H9 (cell line): Measurements from ENCODE around the gene FRK. TPM values are rescaled to one million over a fixed set of nuclear protein-coding genes. Genes with fewer than 3 reads are reported as not detected.
A peak's percentile ranks its signal among the peaks of the same experiment; 100 is the strongest.

Experiments used
- DNase-seq: peaks from one replicate; pipeline ENCODE4 v3.0.0-alpha.2; 2017
- H2AFZ ChIP-seq: one replicate; pipeline ENCODE4 v1.6.1; 2013; ENCODE audit warnings: mild to moderate bottlenecking, low read length, control low read depth, moderate library complexity
- H2AK5ac ChIP-seq: 2 replicates; pipeline ENCODE4 v1.6.1; 2013; ENCODE audit warnings: low read length, control low read depth, mixed read lengths; ENCODE audit not compliant: insufficient read length
- H2BK120ac ChIP-seq: one replicate; pipeline ENCODE4 v1.6.1; 2013; ENCODE audit warnings: low read depth, mild to moderate bottlenecking, low read length, control low read depth, inconsistent platforms; ENCODE audit not compliant: poor library complexity, severe bottlenecking
- H2BK12ac ChIP-seq: 2 replicates; pipeline ENCODE4 v1.6.1; 2013; ENCODE audit warnings: low read length, control low read depth, mixed read lengths, low read depth; ENCODE audit not compliant: insufficient read length
- H2BK15ac ChIP-seq: 2 replicates; pipeline ENCODE4 v1.6.1; 2013; ENCODE audit warnings: low read depth, low read length, control low read depth
- H2BK20ac ChIP-seq: one replicate; pipeline ENCODE4 v1.6.1; 2013; ENCODE audit warnings: low read depth, mild to moderate bottlenecking, low read length, control low read depth, inconsistent platforms; ENCODE audit not compliant: poor library complexity, severe bottlenecking
- H2BK5ac ChIP-seq: 2 replicates; pipeline ENCODE4 v1.6.1; 2013; ENCODE audit warnings: low read length, control low read depth, mixed read lengths; ENCODE audit not compliant: insufficient read length
- H3K14ac ChIP-seq: 2 replicates; pipeline ENCODE4 v1.6.1; 2013; ENCODE audit warnings: low read length, control low read depth; ENCODE audit not compliant: insufficient read depth
- H3K18ac ChIP-seq: 2 replicates; pipeline ENCODE4 v1.6.1; 2013; ENCODE audit warnings: low read depth, mild to moderate bottlenecking, mixed read lengths, low read length, control low read depth; ENCODE audit not compliant: insufficient read length
- H3K23ac ChIP-seq: 2 replicates; pipeline ENCODE4 v1.6.1; 2013; ENCODE audit warnings: low read length, control low read depth, mixed read lengths, low read depth; ENCODE audit not compliant: insufficient read length
- H3K23me2 ChIP-seq: 2 replicates; pipeline ENCODE4 v1.6.1; 2013; ENCODE audit warnings: low read depth, mild to moderate bottlenecking, mixed read lengths, low read length, control low read depth; ENCODE audit not compliant: insufficient read length, poor library complexity, severe bottlenecking
- H3K27ac ChIP-seq: 2 replicates; pipeline ENCODE4 v1.5.1; 2013; ENCODE audit warnings: low read length, control low read depth, mixed read lengths, low read depth; ENCODE audit not compliant: insufficient read length
- H3K27me3 ChIP-seq: 2 replicates; pipeline ENCODE4 v1.6.1; 2013; ENCODE audit warnings: low read length, control low read depth, inconsistent platforms; ENCODE audit not compliant: insufficient read depth
- H3K4ac ChIP-seq: 2 replicates; pipeline ENCODE4 v1.6.1; 2013; ENCODE audit warnings: low read depth, mild to moderate bottlenecking, control low read depth, inconsistent platforms, low read length, moderate library complexity
- H3K4me1 ChIP-seq: 2 replicates; pipeline ENCODE4 v1.6.1; 2013; ENCODE audit warnings: low read length, control low read depth, inconsistent platforms; ENCODE audit not compliant: insufficient read depth
- H3K4me2 ChIP-seq: 2 replicates; pipeline ENCODE4 v1.6.1; 2013; ENCODE audit warnings: low read length, control low read depth, mixed read lengths; ENCODE audit not compliant: insufficient read length, insufficient read depth
- H3K56ac ChIP-seq: 2 replicates; pipeline ENCODE4 v1.6.1; 2013; ENCODE audit warnings: low read depth, mild to moderate bottlenecking, mixed read lengths, low read length, control low read depth; ENCODE audit not compliant: insufficient read length
- H3K79me1 ChIP-seq: 2 replicates; pipeline ENCODE4 v1.6.1; 2013; ENCODE audit warnings: low read depth, mild to moderate bottlenecking, moderate library complexity, low read length, control low read depth, inconsistent platforms; ENCODE audit not compliant: insufficient read depth, poor library complexity, severe bottlenecking
- H3K79me2 ChIP-seq: 2 replicates; pipeline ENCODE4 v1.6.1; 2013; ENCODE audit warnings: low read length, control low read depth, inconsistent platforms; ENCODE audit not compliant: insufficient read depth
- H3K9ac ChIP-seq: 2 replicates; pipeline ENCODE4 v1.6.1; 2013; ENCODE audit warnings: low read length, control low read depth, mixed read lengths; ENCODE audit not compliant: insufficient read length; ENCODE audit errors: extremely low read depth
- H3K9me3 ChIP-seq: one replicate; pipeline ENCODE4 v1.6.1; 2013; ENCODE audit warnings: low read depth, low read length, inconsistent platforms; ENCODE audit not compliant: control insufficient read depth
- H3T11ph ChIP-seq: one replicate; pipeline ENCODE4 v1.6.1; 2013; ENCODE audit warnings: mild to moderate bottlenecking, low read length, control low read depth, inconsistent platforms
- H4K20me1 ChIP-seq: one replicate; pipeline ENCODE4 v1.6.1; 2013; ENCODE audit not compliant: control insufficient read depth, insufficient read length, insufficient read depth
- H4K5ac ChIP-seq: 2 replicates; pipeline ENCODE4 v1.6.1; 2013; ENCODE audit warnings: low read depth, mild to moderate bottlenecking, mixed read lengths, low read length, control low read depth; ENCODE audit not compliant: insufficient read length
- H4K8ac ChIP-seq: replicated peaks from 2 replicates; pipeline ENCODE4 v1.6.1; 2013; ENCODE audit warnings: low read length, control low read depth, mixed read lengths, low read depth; ENCODE audit not compliant: insufficient read length
- H4K91ac ChIP-seq: 2 replicates; pipeline ENCODE4 v1.6.1; 2013; ENCODE audit warnings: low read depth, mild to moderate bottlenecking, moderate library complexity, mixed read lengths, low read length, control low read depth; ENCODE audit not compliant: insufficient read length
- H3K27ac Mint-ChIP-seq, 3 experiments: 2 replicates in 2 of 3; 3 replicates in 1 of 3; pipeline ENCODE4 v1.8.0; 2020 to 2021; ENCODE audit warnings: mixed read lengths in 3 of 3, mild to moderate bottlenecking in 1 of 3, moderate library complexity in 1 of 3
- H3K27me3 Mint-ChIP-seq: 2 replicates; pipeline ENCODE4 v1.8.0; 2021; ENCODE audit warnings: low read depth, mild to moderate bottlenecking, moderate library complexity, mixed read lengths
- H3K36me3 Mint-ChIP-seq, 3 experiments: 2 replicates in 2 of 3; 3 replicates in 1 of 3; pipeline ENCODE4 v1.8.0; 2020 to 2021; ENCODE audit warnings: low read depth in 3 of 3, mixed read lengths in 3 of 3; ENCODE audit not compliant: insufficient read depth in 1 of 3
- H3K4me1 Mint-ChIP-seq, 2 experiments: 2 replicates each; pipeline ENCODE4 v1.8.0; 2020; ENCODE audit warnings: mixed read lengths in 2 of 2
- H3K4me3 Mint-ChIP-seq, 2 experiments: 2 replicates in 1 of 2; 3 replicates in 1 of 2; pipeline ENCODE4 v1.8.0; 2020 to 2021; ENCODE audit warnings: mild to moderate bottlenecking in 2 of 2, mixed read lengths in 2 of 2, moderate library complexity in 1 of 2
- H3K9me3 Mint-ChIP-seq, 2 experiments: 2 replicates in 1 of 2; 3 replicates in 1 of 2; pipeline ENCODE4 v1.8.0; 2020; ENCODE audit warnings: mild to moderate bottlenecking in 2 of 2, mixed read lengths in 2 of 2, moderate library complexity in 1 of 2
- CTCF ChIP-seq: fragments of 200-600 bp; sonication (generic); conservative IDR thresholded peaks from 3 replicates; pipeline ENCODE4 v1.8.0; 2021; ENCODE audit warnings: antibody characterized with exemption, mild to moderate bottlenecking
- WGBS: extraction: QIAGEN DNeasy Blood & Tissue Kit; methylation state at CpG from one replicate; pipeline ENCODE4 v1.1.7; 2013; ENCODE audit warnings: missing lambda C conversion rate, low lambda C conversion rate, mixed read lengths; ENCODE audit not compliant: insufficient read length; ENCODE audit errors: extremely low coverage; 5-methylcytosine and 5-hydroxymethylcytosine counted together
- total RNA-seq: library from RNA; stranded (reverse); gene quantifications from 2 replicates; pipeline ENCODE4 v1.2.1, GENCODE V29; 2021

Gene FRK
- total RNA-seq, 1 experiment from 2014 or later, result 0.15 TPM

- Mint-ChIP-seq H3K4me3 (peak within 1 kb of the TSS; percentile 87 to 93), H3K36me3 (peaks cover 12 to 32% (median 17%) of the 10 kb centered on the region in 3 experiments), H3K27me3 (no peaks in the 10 kb centered on the region; the same call in 1 of the 2 replicates), H3K27ac (peak within 1 kb of the TSS; percentile 87 to 98 (median 95)), H3K9me3 (peaks cover 12 to 13% of the 10 kb centered on the region in 2 experiments), H3K4me1 (peaks cover 52 to 54% of the 10 kb centered on the region in 2 experiments)
- Histone ChIP-seq H4K91ac (no peak within 1 kb of the TSS), H2AK5ac (no peak within 1 kb of the TSS), H3K56ac (no peak within 1 kb of the TSS), H3K14ac (peak within 1 kb of the TSS; percentile 99), H3K4me2 (peak within 1 kb of the TSS; percentile 93), H3K4ac (no peak within 1 kb of the TSS), H3K9ac (peak within 1 kb of the TSS; percentile 94), H4K5ac (peak within 1 kb of the TSS; percentile 48), H3K27me3 (no peaks in the 10 kb centered on the region), H3K27ac (peak within 1 kb of the TSS; percentile 73), H3T11ph (no peak within 1 kb of the TSS), H2AFZ (peak within 1 kb of the TSS; percentile 10), H4K8ac (no peak within 1 kb of the TSS), H3K79me1 (no peaks in the 10 kb centered on the region), H3K23ac (no peak within 1 kb of the TSS), H4K20me1 (no peaks in the 10 kb centered on the region), H2BK15ac (no peak within 1 kb of the TSS), H3K18ac (peak within 1 kb of the TSS; percentile 98), H2BK120ac (no peak within 1 kb of the TSS), H2BK20ac (no peak within 1 kb of the TSS), H2BK12ac (no peak within 1 kb of the TSS), H3K79me2 (peaks cover 4% of the 10 kb centered on the region; the same call in 1 of the 2 replicates), H3K4me1 (peaks cover 7% of the 10 kb centered on the region), H3K23me2 (no peaks in the 10 kb centered on the region), H3K9me3 (no peaks in the 10 kb centered on the region), H2BK5ac (no peak within 1 kb of the TSS)
- WGBS, result no CpG with 5 or more reads among the region's 87 CpGs
- peak; percentile 41; the same call in 2 of the 3 replicates for TF ChIP-seq CTCF
- peak; percentile 91 for DNase-seq
Observed at GRCh38 chr6:116100419-116101301, 40.0 kb upstream of the FRK start, which contains the start of gene NT5DC1. TSS of gene NT5DC1 (plus strand) at chr6:116100853. CDS start at chr6:116100931, 78 bp downstream.
